Fibroblast of mammary gland (primary cell): ENCODE data around the gene ELMO3.

ENCODE experiments used
- DNase-seq: peaks from one replicate; pipeline ENCODE4 v3.0.0-alpha.2; 2010; ENCODE audit warnings: low read depth
- H3K4me3 ChIP-seq: 2 replicates; pipeline ENCODE4 v1.5.1; 2011; ENCODE audit warnings: low read depth, mild to moderate bottlenecking, low read length, moderate library complexity; ENCODE audit not compliant: control insufficient read depth
- TF ChIP-seq, protein P1 (sequence below): conservative IDR thresholded peaks from 2 replicates; pipeline ENCODE4 v1.5.1; 2011; ENCODE audit warnings: low read depth, low read length, inconsistent platforms; ENCODE audit not compliant: control insufficient read depth, insufficient read depth

Gene ELMO3

DNA sequence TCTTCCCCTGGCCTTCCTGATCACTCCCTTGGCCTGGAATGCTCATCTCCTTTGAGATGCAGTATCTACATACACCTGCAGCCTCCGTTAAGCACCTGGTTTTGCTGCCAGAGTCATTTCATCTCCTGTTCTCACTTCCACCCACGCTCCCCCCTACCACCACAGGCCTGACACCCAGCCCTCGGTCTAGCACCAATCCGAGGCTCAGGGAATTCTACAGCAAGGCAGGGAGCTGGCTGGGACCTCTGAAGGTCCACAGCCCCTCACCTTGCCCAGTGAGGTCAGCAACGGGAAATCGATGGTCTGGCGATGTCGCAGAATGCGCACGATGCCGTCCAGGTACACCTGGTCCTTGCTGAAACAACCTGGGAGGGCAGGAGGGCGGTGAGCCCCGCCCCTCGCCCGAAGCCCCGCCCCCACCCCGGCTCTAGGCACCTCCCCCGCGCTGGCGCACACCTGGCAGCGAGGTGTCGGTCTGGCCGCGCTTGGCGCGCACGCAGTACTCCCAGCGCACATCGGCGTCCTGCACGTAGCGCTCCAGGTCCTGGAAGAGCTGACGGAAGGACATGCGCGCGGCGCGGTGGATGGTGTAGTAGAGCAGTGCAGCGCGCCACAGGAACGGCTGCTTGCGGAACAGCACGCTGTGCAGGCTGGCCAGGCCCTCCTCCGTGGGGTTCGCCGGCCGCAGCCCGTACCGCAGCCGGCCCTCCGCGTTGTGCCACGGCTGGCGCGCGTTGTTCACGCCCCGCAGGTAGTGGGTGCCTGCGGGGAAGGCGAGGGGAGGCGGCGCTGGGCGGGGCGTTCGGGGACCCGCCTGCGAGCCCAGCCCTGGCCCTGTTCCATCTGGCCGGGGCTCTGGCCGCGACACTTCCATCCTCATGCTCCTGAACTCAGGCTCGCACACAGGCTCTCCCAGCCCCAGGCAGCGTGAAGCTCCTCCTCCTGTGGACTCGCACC is 20.9 kb upstream of the ELMO3 start:
- TF ChIP-seq, protein P1, sequence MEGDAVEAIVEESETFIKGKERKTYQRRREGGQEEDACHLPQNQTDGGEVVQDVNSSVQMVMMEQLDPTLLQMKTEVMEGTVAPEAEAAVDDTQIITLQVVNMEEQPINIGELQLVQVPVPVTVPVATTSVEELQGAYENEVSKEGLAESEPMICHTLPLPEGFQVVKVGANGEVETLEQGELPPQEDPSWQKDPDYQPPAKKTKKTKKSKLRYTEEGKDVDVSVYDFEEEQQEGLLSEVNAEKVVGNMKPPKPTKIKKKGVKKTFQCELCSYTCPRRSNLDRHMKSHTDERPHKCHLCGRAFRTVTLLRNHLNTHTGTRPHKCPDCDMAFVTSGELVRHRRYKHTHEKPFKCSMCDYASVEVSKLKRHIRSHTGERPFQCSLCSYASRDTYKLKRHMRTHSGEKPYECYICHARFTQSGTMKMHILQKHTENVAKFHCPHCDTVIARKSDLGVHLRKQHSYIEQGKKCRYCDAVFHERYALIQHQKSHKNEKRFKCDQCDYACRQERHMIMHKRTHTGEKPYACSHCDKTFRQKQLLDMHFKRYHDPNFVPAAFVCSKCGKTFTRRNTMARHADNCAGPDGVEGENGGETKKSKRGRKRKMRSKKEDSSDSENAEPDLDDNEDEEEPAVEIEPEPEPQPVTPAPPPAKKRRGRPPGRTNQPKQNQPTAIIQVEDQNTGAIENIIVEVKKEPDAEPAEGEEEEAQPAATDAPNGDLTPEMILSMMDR = no peak
- peak overlapping the region; percentile 20 for H3K4me3 ChIP-seq
- peak; percentile 51 for DNase-seq

DNA sequence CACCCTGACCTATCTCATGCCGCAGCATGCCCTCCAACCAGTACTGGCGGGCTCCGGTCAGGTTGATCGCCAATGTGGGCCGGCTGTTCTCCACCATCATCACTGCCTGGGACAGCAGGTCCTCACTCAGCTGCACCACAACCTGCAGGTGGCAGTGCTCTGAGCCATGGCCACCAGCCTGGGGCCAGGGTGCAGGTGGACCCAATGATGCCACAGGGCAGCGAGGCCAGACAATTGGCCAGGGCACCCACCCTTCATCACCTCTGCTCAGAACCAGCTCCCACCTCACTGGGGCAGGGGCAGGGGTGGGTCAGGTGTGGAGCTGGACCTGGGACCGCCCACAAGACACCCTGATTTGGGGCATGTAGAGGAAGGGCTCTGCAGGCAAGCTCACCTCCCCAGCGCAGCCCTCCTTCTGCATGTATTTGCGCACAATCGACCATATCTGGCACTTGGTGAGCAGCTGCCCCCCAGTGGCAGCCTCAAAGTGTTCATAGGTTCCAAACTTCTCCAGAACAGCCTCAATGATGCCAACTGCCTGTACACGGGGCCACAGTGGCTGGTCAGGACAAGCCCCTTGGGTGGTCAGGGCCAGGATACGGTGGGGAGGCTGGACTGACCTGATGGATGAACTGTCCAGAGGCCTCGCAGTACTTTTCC is 19.4 kb upstream of the ELMO3 start:
- no peak for DNase-seq
- no peak overlapping the region for H3K4me3 ChIP-seq
- TF ChIP-seq, protein P1 = peak; percentile 13

DNA sequence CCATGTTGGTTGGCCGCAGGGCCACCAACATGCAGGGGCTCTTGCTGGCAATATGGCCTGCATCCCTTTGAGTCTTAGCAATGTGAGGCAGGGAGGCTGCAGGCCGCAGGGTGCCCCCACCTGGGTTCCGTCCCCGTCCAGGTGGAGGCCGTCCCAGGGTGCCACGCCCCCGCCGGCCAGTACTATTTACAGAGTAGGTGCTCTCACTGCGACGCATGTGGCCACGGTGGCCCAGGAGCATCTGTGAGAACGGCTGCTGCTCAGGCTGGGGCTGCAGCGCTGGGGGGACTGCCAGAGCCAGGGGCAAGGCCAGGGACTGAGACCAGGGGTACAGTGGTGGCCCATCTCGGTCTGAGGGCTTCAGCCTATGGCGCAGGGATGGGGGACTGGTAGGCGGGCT is 18.8 kb upstream of the ELMO3 start:
- H3K4me3 ChIP-seq = no peak overlapping the region
- DNase-seq = no peak
- TF ChIP-seq, protein P1 = no peak

DNA sequence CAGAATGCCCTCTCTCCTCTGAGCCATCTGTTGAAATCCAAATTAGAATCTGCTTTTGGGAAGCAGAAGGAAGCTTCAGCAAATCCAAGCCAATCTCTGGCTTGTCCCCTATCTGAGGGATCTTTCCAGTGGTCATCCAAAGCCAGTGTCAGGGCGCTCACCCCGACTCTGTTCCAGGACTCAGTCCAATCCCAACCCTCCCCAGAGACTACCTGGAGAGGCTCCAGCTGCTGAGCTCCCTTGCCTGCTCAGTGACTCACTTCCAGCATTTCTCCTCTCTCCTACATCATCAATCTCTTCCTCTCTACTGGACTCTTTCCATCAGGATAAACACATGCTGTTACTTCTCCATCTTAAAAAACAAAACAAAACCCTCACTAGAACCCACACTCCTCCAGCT is 17.6 kb upstream of the ELMO3 start:
- H3K4me3 ChIP-seq = peak overlapping the region; percentile 23
- DNase-seq = peak; percentile 95
- TF ChIP-seq, protein P1 = no peak

DNA sequence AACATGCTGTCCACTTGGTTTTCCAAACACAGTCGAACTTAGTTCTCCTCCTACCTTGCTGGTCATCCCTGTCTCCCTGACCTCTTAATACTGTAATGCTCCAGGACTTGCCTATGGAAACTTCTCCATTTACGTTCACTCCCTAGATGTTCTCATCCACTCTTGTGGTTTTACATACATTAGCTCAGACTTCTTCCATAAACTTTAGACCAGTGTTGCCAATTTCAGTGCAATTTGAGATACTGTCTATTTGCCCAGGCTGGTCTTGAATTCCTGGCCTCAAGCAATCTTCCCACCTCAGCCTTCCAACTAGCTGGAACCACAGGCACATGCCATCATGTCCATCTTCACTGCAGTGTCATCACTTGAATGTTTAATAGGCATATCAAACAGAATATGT is 16.6 kb upstream of the ELMO3 start:
- H3K4me3 ChIP-seq = peak overlapping the region; percentile 69
- no peak for DNase-seq
- TF ChIP-seq, protein P1 = no peak

DNA sequence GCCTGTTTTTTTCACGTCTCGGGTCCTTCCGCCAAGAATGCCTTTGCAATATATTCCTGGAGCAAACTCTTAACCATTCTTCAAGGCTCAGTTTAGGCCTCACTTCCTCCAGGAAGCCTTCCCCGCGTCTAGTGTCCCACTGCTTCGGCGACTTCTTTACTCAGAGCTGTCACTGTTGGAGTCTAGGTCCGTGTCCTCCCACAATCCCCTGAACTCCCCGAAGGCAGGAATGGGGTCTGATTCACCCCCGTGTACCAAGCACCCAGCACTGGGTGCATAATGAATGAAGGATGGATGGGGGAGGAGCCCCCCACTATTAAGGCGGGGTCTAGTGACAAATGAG is 15.7 kb upstream of the ELMO3 start:
- DNase-seq = no peak
- TF ChIP-seq, protein P1 = no peak
- H3K4me3 ChIP-seq = peak overlapping the region; percentile 69
